GM18858 (cell line): ENCODE results near the gene ALCAM.

ENCODE experiments used
- ATAC-seq: cut with Tn5 transposase; IDR thresholded peaks from one replicate; pipeline ENCODE4 v1.9.1; 2021; ENCODE audit not compliant: unreplicated experiment

ALCAM gene

DNA sequence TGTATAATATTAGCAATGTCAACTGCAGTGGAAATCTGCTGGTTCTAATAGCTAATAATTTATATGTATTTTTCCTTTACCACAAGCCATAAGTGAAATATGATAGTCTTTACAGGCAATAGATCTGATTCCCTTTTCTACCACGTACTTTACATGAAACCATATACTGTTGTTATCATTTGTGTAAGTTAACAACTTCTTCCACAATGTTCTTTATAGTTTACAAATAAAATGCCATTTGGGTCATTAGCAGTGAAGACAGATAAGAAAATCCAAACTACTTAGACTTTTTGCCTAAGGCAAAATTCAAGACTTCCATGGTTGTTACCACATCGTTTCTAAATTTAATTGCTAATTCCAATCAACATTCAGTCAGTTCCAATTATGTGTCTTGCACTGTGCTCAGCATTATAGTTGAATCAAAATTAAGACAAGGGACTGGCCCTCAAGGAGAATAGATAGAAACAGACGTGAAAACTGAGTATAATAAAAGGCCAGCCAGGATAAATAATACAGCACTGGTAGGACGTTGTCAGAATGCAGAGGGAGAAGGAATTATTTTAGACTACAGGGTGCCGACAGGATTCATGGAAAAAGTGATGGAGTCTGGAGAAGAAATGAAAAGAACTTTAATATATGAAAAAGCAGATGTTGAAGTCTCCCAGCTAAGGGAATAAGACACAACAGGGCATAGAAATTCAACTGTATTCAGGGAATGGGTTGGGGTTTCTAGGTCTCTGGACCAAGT lies 249.8 kb downstream of the ALCAM start:
- no peak for ATAC-seq

DNA sequence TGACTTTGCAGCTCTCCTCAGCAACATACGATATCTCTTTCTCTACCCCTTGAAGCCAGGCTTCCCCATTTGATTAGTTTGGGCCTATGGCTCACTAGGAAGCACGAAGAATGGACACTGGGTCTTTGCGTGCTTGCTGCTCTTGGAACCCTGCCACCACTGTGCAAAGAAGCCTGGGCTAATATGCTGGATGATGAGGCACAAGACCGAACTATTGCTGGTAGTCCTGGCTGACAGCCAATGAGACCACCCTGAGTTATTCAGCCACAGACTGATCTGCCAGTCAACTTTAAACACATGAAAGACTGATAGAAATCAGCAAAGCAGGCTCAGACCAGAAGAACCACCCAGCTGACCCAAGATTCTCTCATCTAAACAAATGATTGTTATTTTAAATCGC lies 251.8 kb downstream of the ALCAM start:
- no peak for ATAC-seq

DNA sequence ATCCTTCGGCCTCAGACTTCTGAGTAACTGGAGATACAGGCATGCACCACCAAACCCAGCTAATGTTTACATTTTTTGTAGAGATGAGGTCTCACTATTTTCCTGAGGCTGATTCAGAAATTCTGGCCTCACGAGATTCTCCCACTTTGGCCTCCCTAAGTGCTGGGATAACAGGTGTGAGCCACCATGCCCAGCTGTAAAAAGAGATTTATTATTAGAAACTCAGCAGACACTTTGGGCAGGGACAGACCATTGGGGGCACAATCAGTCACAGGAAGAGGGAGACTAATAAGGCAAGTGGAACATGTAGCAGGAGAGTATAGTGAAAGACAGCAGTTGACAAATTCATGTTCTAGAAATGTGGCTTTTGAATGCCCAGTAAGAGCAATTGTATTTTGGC lies 252.9 kb downstream of the ALCAM start:
- ATAC-seq, result no peak

DNA sequence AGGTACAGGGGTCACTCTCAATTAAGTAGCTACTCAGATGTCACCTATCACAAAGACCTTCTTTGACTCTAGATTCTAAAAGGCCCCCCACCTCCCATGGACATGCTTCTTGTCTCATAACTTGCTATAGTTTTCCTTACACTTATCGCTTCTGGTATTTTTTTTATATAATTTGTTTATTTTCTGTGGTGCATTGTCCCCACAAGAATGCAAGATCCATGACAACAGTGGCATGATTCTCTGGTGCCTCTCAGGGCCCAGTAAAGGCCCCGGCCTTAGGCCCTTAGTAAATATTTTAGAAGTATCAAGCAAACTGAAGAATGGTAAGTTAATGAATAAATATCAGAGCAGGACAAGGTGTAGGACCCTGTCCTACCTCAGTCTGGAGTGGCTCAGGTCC lies 253.5 kb downstream of the ALCAM start:
- no peak for ATAC-seq

DNA sequence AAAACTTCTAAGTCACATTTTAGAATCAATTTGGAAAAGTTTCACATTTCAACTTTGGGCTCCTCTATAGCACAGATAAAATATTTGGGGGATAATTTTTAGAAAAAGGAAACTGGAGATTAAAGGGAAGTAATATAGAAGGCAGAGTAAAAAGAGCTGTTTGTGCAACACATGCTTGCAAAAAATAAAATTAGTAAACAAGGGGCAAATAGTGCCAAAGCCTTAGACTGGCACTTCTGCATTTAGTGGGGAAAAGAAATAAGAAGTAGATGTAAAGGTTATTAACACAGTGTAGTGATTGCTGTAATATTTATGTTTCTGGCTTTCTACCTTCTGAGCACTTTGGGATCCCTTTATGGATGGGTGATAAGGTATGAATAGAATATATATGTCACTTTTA lies 255.5 kb downstream of the ALCAM start:
- no peak for ATAC-seq
